GM18870 (cell line): ENCODE results near the gene TMEM95.
A peak's percentile ranks its signal among the peaks of the same experiment; 100 is the strongest.
"Not testable (repeated sequence)": the region's sequence is repeated elsewhere in the genome, so short reads cannot be mapped to it uniquely, and the experiment has no call there.

Source experiments
- ATAC-seq: cut with Tn5 transposase; IDR thresholded peaks from one replicate; pipeline ENCODE4 v1.9.1; 2021; ENCODE audit warnings: moderate library complexity; ENCODE audit not compliant: unreplicated experiment

Gene TMEM95

DNA sequence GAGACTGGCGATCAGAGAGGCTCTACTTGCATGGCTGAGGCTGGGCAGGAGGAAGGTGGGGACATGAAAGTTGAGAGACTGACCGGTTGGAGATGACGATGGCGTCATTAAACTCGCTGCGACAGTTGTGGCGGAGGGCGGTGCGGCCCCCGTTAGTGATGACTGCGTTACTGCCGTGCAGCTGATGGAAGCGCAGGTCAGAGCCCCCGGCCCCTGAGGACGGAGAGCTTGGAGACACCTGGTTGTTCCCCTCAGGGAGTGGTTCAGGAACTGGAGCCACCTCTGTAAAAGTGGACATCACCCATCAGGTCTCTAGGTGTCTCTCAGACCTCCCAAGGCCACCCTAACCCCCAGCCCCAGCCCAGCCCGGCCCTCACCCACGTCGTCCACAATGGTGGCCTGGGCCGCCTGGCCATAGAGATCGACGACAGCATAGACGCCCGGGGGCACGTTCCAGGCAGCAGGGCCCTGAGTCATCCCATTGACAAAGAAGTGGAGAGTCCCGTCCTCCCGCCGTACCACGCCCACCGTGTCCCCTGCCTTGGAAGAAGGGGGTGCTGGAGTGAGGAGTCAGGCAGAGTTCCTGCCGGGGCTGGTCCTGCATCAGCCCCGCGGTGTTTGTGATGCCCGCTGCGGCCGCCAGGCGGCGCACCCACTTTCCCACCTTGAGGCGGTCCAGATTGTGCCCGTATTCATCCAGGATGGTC is 31.1 kb upstream of the TMEM95 start:
- no peak for ATAC-seq

DNA sequence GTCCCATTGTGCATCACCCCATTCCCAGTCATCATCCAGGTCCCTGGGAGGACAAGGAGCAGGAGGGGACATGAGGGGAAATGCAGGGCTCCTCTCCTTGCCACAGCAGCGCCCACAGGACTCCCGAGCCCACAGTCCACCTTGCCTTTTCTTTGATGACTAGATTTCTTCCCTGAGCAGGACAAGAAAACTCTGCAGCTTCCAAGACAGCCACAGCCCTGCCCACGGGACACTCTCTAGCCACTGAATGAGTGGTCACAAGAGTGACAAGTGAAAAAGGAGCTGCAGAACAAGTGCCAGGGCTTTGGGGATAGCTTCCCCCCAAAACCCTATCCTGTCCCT is 30.5 kb upstream of the TMEM95 start:
- ATAC-seq, result no peak

DNA sequence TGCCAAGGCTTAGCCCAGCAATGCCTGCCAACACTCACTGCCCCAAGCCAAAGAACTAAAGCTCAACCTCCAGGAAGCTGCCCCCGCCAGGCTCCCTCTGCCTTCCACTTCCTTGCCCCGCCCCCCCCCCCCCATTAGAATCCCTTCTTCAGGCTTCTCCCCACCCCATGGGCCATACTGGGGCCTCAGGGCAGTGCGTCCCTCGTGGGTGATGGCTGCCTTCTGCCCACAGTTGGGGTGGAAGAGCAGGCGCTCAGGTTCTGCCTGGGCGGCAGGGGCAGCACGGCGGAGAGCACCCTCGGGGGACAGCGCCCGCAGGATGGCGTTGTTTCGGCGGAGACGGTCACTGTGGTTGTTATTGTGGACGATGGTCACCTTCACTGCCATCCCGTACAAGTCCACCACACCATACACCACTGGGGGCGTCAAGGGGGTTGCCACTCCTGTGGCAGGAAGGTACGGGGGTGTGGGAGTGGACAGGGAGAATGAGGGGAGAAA is 29.9 kb upstream of the TMEM95 start:
- no peak for ATAC-seq

DNA sequence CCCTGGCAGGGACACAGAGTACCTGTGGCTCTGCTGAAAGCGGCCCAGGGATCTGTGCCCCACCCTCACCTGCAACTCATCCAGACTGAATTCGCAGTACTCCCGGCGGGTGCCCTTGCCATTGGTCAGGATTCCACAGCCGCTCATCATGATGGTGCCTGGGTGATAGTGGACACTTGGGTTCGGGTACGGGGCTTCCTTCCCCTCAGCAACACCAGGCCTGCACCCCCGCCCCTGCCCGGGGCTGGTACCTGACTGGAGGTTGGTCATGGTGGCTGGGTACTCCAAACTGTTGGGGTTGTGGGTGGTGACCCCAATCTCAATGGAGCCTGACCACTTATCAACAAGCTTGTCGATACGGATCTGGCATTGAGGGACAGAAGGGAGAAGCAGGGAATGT is 28.8 kb upstream of the TMEM95 start:
- ATAC-seq, result no peak

DNA sequence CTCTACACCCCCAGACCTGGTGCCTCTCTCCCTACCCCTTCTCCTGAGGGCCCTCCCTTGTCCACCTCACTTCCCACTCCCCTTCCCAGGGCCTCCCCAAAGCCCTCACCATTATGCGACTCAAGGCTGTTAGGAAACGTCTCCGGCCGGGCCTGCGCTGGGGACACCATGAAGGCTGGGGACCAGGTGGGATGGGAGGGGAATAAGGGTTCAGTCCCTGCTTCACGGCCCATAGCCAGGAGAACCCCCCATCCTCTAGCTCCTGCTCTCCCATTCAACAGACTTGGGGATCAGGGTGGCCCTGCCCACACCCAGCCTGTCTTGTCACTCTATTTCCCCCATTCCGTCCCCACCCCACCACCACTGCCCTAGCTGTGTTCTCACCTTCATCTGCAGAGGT is 27.9 kb upstream of the TMEM95 start:
- ATAC-seq, result no peak

DNA sequence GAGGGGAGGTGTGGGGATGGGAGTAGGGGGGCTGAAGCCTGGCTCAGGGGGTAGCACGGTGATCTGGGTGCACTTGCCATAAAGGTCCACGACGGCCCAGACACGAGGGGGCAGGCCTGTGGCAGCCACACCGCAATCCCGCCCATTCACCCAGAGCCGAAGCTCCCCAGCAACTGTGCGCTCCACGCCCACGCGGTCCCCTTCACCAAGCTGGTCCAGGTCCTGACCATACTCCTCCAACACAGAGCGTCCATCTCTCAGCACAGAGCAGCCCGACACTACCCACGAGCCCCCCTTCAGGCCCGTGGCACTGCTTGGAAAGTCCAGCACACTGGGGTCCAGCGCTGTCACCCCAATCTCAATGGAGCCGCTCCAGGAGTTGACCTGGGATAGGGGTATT is 27.5 kb upstream of the TMEM95 start:
- ATAC-seq, result no peak

DNA sequence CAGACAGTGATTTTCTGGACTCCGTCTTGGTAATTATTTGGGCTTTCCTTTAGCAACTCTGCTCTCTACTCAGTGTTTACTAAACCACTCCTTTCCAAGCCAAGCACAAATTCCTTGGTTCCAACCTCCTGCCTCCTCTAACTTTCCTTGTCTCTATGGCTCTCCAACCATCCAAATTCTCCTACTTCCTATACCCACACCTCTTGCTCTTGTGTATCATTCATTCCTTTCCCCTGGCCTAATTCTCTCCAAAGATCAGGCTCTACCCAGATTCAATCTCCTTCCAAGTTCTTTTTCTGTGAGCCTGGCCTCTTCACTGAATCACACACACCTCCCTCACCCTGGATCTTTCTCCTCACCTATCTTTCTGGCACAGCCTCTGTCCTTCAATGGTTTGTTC is 26.9 kb upstream of the TMEM95 start:
- ATAC-seq, result no peak

DNA sequence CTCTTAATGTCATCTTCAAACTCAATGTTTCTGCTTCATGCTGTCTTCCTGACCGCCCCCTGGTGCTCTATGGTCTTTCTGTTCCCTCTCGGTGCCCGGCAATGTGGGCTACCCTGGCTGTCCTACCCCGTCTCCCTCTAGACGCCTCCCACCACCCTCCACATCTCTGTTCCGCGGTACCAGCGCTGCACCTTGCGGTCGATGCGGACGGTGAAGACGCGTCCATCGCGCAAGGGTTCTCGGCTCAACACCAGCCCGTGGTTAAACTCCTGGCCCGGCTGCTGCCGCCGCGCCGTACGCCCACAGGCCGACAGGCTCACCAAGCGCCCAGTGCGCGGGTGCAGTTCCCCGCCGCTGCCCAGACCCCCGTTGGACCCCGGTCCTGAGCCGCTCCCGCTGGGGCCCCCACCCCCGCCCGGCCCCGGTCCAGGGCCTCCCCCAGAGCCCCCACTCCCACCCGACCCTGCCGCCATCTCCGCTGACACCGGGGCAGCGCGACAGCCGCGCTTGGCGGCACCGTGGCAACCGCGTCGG is 26.0 kb upstream of the TMEM95 start, which contains the start of gene NEURL4:
Gene NEURL4, minus strand, starts transcription at position 496 of the 534 bp plus-strand sequence. Its CDS starts 23 bp downstream, at position 473.
- ATAC-seq, result peak; percentile 6

DNA sequence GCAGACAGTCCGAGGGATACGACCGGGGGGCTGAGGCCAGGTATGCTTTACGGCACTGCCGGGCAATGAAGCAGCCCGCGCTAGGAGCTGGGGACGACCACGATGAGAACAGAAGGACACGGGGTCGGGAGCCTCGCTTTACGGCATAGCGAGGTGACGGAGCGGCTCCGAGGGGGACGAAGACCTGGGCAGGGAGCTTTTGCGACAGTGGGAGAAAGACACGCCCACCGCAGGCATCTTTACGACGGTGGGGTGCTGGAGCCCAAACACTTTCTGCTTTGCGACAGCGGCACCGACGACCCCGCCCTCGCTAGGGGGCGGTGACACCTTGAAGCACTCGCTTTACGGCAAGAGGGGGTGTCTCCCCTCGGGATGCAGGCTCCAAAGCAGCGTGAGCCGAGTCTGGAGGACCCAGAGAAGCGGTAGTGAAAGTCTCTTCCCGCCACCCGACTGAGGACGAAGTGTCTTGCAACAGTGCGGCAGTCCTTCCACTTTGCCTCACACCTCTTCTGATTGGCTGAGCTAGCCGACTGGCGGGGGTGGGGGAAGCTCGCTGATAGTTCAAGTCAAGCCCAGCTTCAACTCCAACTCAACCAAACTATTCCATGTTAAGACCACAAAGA is 25.5 kb upstream of the TMEM95 start:
- peak; percentile 49 for ATAC-seq

DNA sequence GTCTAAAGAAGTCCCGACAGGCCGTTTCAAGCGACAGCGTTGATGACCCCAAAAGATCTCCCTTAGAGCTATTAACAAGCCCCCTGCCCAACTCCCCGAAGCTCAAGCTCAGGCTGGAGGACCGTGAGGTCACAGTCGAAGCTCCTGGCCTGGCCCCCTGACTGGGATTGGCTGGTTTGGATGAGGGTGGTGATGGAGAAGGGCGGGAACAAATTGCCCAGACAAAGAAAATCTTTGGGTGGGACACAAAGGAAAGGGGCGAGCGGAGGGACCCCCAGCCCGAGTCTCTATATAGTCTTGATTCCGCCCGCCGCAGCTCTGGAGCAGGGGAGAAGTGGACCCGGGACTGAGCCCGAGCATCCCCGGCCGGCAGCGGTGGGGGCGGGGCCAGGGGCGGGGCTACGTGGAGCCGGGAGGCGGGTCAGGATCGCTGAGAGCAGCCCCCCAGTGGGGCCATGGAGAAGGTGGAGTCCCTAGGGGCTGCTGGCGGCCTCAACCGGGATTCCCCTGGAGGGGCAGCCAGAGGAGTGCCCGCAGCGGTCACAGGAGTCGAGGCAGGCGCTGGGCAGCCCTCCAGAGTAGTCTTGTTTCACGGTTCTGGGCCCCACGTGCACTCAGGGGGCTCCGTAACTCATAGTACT is 24.8 kb upstream of the TMEM95 start:
- ATAC-seq, result peak; percentile 30

DNA sequence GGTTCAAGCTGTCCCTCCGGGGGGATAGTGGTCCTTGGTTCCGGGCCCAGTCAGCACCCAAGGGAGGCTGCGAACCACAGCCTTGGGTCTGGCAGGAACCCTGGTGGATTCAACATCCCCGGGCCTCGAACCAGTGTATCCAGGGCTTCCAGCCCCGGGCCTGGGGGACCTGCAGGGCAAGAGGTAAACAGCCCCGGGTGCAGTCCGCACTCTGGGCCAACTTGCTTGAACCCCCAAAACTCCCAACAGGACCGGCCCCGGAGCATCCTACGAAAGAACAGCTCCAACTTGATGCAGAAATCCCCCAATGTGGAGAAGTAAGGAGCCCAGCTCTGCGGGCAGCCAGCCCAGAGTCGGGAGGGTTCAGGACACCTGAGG is 24.3 kb upstream of the TMEM95 start:
- no peak for ATAC-seq

DNA sequence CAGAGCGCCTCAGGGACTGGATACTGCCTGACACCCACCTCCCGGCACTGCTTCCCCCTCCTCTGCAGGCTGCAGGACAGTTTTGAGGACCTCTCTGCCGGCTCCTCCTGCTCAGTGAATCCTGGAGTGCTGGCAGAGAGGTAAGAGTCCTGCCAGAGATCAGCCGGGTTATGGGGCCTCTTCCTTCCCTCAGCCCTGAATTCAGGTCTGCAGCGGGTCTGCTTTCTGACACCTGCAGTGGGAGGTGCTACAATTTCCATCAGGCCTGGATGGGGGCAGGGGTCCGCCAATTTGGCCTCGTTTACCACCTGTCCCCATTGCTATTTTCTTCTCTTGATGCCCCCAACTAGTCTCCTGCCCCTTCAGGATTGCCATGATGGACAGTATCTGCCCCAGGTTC is 22.8 kb upstream of the TMEM95 start:
- no peak for ATAC-seq

DNA sequence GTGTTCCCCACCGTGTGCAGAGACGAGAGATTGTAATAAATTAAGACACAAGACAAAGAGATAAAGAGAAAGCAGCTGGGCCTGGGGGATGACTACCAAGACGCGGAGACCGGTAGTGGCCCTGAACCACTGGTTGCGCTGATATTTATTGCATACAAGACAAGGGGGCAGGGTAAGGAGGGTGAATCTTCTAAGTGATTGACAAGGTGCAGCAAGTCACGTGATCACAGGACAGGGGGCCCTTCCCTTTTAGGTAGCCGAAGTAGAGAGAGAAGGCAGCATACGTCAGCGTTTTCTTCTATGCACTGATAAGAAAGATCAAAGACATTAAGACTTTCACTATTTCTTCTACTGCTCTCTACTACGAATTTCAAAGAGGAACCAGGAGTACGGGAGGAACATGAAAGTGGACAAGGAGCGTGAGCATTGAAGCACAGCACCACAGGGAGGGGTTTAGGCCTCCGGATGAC is 22.3 kb upstream of the TMEM95 start:
- not testable (repeated sequence) for ATAC-seq

DNA sequence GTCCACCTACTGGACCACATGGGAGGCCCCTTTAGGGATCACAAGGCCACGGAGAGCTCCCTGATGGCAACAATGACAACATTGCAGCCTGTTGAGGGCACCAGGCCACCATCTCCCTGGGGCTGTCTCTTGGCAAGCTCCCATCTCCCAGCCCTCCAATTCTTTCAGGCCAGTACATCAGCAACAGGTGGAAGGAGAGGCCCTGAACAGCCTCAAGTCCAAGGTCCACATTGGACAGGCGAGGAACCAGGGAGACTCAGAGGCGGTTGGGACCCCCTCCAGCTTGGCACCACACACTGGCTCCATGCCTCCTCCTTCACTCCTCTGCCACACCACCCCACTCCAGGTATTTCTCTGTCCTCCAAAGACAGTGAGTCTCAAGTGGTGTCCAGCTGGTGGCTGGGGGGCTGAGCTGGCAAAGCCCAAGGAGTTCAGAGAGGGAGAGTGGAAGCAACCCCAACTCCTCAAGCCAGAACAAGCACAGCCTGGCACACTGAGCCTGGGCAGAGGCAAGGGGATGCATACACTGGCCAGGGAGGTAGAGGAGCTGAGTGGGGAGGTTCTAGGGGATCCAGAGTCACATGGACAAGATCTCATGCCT is 19.9 kb upstream of the TMEM95 start:
- no peak for ATAC-seq

DNA sequence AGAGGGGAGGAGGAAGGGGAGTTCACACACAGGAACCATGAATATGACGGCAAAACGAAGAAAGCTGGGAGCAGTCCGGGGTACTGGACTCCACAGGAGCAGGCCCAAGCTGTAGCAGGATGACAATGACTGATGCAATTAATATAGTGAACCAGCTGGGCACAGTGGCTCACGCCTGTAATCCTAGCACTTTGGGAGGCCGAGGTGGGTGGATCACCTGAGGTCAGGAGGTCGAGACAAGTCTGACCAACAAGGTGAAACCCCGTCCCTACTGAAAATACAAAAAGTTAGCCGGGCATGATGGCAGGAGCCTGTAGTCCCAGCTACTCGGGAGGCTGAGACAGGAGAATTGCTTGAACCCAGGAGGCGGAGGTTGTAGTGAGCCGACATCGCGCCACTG is 19.2 kb upstream of the TMEM95 start:
- ATAC-seq, result not testable (repeated sequence)

DNA sequence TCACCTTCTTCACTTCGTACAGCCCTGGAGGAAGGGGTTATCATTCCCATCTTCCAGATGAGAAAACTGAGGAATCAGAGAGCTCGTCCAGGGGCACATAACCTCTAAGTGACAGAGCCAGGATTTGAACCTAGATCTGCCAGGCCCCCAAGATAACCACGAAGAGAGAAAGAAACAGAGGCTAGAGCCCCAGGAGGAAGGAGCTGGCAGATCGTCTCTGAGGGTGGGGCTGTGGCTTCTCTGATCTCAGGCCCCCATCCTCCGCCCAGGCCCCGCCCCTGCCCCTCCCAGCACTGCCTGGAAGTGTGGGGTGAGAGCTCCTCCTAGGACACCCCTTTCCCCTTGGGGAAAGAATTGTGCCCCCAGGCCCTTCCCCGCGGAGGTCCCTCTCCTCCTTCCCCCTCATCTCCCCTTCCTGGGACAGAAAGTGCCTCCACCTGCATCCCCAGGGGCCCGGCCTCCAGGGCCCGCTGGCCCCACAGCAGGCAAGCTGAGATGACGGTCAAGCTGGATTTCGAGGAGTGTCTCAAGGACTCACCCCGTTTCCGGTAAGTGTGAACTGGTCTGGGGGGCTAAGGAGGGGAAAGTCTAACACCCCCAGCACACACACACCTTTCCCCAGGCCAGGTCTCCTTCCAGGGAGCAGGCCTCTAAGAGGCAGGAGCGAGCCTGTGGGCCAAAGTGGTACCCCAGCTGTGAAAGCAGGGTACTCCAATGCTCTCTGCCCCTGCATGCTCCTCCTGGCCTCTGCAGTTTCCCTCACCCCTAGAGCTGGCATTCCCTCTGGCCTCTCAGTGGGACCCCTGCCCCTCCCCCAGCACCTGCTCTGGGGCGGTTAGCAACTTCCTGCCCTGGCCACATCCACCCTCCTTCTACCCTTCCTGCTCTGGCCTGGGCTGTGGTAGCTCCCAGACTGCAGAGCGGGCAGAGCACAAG is 18.4 kb upstream of the TMEM95 start, which contains the start of gene ACAP1:
Gene ACAP1, plus strand, starts transcription at position 290 of the 936 bp plus-strand sequence. Its CDS starts 206 bp downstream, at position 496.
- no peak for ATAC-seq

DNA sequence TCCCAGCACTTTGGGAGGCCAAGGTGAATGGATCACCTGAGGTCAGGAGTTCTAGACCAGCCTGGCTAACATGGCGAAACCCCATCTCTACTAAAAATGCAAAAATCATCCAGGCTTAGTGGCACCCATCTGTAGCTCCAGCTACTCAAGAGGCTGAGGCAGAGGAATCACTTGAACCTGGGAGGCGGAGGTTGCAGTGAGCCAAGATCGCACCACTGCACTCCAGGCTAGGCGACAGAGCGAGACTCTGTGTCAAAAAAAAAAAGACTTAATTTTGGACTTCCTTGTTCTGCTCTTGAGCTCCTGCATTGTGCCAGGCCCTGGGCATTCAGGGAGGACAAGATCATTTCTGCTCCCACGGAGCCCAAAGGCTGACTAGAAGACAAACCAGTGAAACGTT is 17.4 kb upstream of the TMEM95 start:
- not testable (repeated sequence) for ATAC-seq

DNA sequence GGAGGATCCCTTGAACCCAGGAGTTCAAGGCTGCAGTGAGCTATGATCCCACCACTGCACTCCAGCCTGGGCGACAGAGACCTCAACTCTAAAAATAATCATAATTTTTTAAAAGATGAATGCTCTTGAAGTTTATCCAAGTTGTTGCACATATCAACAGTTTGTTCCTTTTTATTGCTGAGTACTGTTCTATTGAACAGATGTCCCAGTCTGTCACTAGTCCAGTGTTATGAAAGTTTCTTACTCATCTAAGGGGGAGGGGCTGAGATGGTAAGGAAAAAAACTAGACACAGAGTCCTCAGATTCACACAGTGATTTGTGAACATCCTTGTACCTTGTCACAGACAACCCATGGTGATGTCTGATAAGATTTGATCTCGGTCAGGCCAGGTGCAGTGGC is 14.8 kb upstream of the TMEM95 start:
- no peak for ATAC-seq

DNA sequence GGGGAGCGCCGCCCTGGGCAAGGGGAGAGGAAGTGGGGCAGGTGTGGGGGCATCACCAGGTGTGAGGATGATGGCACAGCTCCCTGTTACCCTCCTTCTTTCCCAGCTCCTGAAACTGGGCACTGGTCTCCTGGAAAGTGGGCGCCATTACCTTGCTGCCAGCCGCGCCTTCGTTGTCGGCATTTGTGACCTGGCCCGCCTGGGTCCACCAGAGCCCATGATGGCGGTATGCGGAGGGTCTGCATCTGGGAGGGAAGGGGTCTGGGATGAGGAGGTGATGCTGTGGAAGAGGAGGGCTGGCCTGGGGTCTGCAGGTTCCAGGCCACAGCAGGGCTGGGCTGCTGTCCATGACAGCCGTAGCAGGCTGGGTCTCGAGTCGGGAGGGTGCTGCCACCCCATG is 13.1 kb upstream of the TMEM95 start:
- no peak for ATAC-seq

DNA sequence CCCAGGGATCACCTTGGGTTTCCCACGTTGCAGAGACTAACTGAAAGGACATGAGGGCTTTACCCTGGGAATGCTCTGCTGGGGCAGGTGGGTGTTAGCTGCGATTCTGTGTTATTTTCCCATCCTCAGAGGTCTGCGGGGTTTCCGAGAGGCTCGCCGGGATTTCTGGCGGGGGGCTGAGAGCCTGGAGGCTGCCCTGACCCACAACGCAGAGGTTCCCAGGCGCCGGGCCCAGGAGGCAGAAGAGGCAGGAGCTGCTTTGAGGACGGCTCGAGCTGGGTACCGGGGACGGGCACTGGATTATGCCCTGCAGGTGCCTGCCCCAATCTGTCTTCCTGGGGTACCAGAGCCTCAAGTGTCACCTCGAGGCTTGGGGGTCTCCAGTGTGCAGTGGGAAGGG is 11.7 kb upstream of the TMEM95 start:
- ATAC-seq, result no peak
